A673 (cell line): ENCODE data around the gene ARHGAP35. TPM values are rescaled to one million over a fixed set of nuclear protein-coding genes. Genes with fewer than 3 reads are reported as not detected.
A peak's percentile ranks its signal among the peaks of the same experiment; 100 is the strongest.

ENCODE experiments used
- BruUV-seq: library from RNA; stranded (reverse); fragments of 400-500 nt; replicated peaks from 2 replicates; lab custom pipeline; 2021; lab: Mats Ljungman, UMichigan
- CTCF ChIA-PET: fragments of 300-600 bp; sonication (Branson Sonifier 250); formaldehyde crosslinking; loops from one replicate; lab custom pipeline; 2022; ENCODE audit warnings: antibody characterized with exemption; lab: Charles Lee
- POLR2A ChIA-PET: fragments of 300-600 bp; sonication (Branson Sonifier 250); formaldehyde crosslinking; loops from one replicate; lab custom pipeline; 2022; ENCODE audit warnings: antibody characterized with exemption; ENCODE audit not compliant: low non-redundant PET; lab: Charles Lee
- DNase-seq: peaks from one replicate; pipeline ENCODE4 v3.0.0-alpha.2; 2015; ENCODE audit warnings: low spot score
- H3K27ac ChIP-seq: fragments of 200-600 bp; sonication (generic); 2 replicates; pipeline ENCODE4 v1.5.1; 2016; ENCODE audit warnings: mixed run types, low read depth, mild to moderate bottlenecking, mixed read lengths, antibody characterized with exemption, low read length; ENCODE audit not compliant: poor library complexity, severe bottlenecking
- H3K27me3 ChIP-seq: fragments of 200-600 bp; sonication (generic); replicated peaks from 2 replicates; pipeline ENCODE4 v1.6.1; 2017; ENCODE audit warnings: mixed run types, low read depth, mild to moderate bottlenecking, mixed read lengths, antibody characterized with exemption, low read length; ENCODE audit not compliant: insufficient read depth, poor library complexity
- H3K36me3 ChIP-seq: fragments of 200-600 bp; sonication (generic); 2 replicates; pipeline ENCODE4 v1.6.1; 2016; ENCODE audit warnings: mixed run types, mild to moderate bottlenecking, mixed read lengths, antibody characterized with exemption, low read length; ENCODE audit not compliant: insufficient read depth, poor library complexity, severe bottlenecking
- H3K4me1 ChIP-seq: fragments of 200-600 bp; sonication (generic); 2 replicates; pipeline ENCODE4 v1.6.1; 2017; ENCODE audit warnings: mixed run types, mild to moderate bottlenecking, mixed read lengths, antibody characterized with exemption, low read length; ENCODE audit not compliant: insufficient read depth, poor library complexity, severe bottlenecking
- H3K4me3 ChIP-seq: fragments of 200-600 bp; sonication (generic); 2 replicates; pipeline ENCODE4 v1.5.1; 2016; ENCODE audit warnings: low read depth, mixed run types, mild to moderate bottlenecking, mixed read lengths, low read length; ENCODE audit not compliant: poor library complexity, severe bottlenecking
- H3K9me3 ChIP-seq: fragments of 200-600 bp; sonication (generic); 2 replicates; pipeline ENCODE4 v1.6.1; 2016; ENCODE audit warnings: mixed run types, low read depth, mild to moderate bottlenecking, mixed read lengths, antibody characterized with exemption, low read length; ENCODE audit not compliant: poor library complexity, severe bottlenecking
- EZH2 ChIP-seq: fragments of 200-600 bp; sonication (generic); IDR thresholded peaks from 2 replicates; pipeline ENCODE4 v1.6.1; 2017; ENCODE audit warnings: borderline replicate concordance, low read depth, mild to moderate bottlenecking, mixed read lengths, antibody characterized with exemption, low read length; ENCODE audit not compliant: poor library complexity, severe bottlenecking
- intact Hi-C: fragments of 100-400 bp; cut with micrococcal nuclease; formaldehyde crosslinking; loops from one replicate; pipeline ENCODE4 v1.10.0; 2022; ENCODE audit not compliant: unreplicated experiment
- total RNA-seq: library from RNA; stranded (reverse); gene quantifications from 2 replicates; pipeline ENCODE4 v1.2.3, GENCODE V29; 2021
- TF ChIP-seq, protein P1 (sequence below): fragments of 300-800, 200-600 bp; sonication (generic); conservative IDR thresholded peaks from 2 replicates; pipeline ENCODE4 v1.5.1; 2017; ENCODE audit warnings: low read depth, mild to moderate bottlenecking, antibody characterized with exemption, low read length, moderate library complexity, mixed read lengths

Gene ARHGAP35
- total RNA-seq, 1 experiment from 2014 or later = 76.7 TPM

DNA sequence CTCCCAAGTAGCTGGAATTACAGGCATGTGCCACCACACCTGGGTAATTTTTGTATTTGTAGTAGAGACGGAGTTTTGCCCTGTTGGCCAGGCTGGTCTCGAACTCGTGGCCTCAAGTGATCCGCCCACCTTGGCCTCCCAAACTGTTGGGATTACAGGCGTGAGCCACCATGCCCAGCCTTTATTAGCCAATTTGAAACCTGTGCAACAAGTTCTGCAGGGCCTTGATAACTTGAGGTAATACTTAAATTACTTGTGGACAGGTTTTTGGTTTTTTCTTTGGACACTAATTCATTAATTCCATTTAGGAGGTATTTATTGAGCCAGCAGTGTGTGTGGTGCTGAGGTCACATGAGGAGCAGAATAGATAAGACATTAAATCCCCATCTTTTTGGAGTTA is 39.5 kb downstream of the ARHGAP35 start:
- Histone ChIP-seq H3K27ac (no peak overlapping the region), H3K4me1 (peaks cover 38% of the 10 kb centered on the region), H3K27me3 (no peaks in the 10 kb centered on the region), H3K36me3 (no peaks in the 10 kb centered on the region), H3K9me3 (no peaks in the 10 kb centered on the region), H3K4me3 (no peak overlapping the region)
- no peak for DNase-seq
- TF ChIP-seq EZH2 = no peak
- TF ChIP-seq, protein P1, sequence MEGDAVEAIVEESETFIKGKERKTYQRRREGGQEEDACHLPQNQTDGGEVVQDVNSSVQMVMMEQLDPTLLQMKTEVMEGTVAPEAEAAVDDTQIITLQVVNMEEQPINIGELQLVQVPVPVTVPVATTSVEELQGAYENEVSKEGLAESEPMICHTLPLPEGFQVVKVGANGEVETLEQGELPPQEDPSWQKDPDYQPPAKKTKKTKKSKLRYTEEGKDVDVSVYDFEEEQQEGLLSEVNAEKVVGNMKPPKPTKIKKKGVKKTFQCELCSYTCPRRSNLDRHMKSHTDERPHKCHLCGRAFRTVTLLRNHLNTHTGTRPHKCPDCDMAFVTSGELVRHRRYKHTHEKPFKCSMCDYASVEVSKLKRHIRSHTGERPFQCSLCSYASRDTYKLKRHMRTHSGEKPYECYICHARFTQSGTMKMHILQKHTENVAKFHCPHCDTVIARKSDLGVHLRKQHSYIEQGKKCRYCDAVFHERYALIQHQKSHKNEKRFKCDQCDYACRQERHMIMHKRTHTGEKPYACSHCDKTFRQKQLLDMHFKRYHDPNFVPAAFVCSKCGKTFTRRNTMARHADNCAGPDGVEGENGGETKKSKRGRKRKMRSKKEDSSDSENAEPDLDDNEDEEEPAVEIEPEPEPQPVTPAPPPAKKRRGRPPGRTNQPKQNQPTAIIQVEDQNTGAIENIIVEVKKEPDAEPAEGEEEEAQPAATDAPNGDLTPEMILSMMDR = no peak
- intact Hi-C loops = no loop called here
- ChIA-PET POLR2A (no interaction called here), CTCF (no interaction called here)
- BruUV-seq = no TSS peak

DNA sequence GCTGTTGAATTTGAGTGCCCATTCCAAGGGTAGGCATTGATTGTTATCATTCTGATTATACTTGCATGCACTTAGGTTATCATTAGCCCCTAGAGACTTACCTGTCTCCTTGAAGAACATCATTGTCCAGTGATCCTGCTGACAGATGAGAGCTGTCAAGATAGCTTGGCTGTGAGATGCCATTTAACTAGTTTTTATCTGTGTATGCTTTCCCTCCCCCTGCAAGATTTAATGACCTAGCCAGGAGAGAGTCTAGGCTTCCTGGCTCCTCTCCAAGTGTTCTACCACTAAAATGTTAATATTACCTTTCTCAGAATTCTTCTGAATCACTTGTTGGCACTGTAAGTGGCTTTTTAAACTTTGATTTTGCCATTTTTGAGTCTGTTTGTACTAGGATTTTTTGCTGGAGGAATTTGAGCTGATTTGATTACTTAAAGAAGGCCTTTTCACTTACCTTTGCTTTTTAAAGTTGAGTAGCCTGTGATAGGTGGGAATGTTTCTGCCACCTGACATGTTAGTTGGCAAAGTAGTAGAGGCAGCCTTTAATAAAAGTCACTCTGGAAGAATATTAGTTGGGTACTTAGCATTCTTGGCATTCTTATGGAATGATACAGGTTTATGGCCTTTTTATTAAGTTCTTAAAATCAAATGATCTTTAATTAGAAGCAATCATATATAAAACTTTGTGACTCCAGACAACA is 41.1 kb downstream of the ARHGAP35 start:
- TF ChIP-seq, protein P1 = no peak
- TF ChIP-seq EZH2 = no peak
- Histone ChIP-seq H3K27ac (peak overlapping the region; percentile 4), H3K27me3 (no peaks in the 10 kb centered on the region), H3K36me3 (no peaks in the 10 kb centered on the region), H3K9me3 (no peaks in the 10 kb centered on the region), H3K4me3 (no peak overlapping the region), H3K4me1 (peaks cover 34% of the 10 kb centered on the region)
- ChIA-PET POLR2A (no interaction called here), CTCF (no interaction called here)
- BruUV-seq = no TSS peak
- no peak for DNase-seq
- intact Hi-C loops = no loop called here

DNA sequence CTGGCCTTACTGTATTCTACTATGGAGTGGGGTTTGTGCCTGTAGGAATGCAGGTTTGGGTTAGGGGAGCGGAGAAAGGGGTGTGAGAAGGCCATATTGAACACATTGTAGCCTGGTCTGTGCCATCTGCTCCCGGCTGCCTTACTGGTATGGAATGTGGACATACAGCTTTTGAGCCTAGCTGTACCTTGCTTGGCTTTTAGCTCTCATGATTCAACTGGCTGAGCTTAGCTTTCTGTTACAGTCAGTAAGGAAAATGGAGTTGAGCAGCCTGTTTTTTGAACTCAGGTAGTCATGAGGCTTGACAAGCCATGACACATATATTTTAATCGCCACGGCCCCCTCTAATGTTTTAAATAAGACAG is 41.6 kb downstream of the ARHGAP35 start:
- ChIA-PET POLR2A (no interaction called here), CTCF (no interaction called here)
- Histone ChIP-seq H3K9me3 (no peaks in the 10 kb centered on the region), H3K36me3 (no peaks in the 10 kb centered on the region), H3K27ac (peak overlapping the region; percentile 21), H3K27me3 (no peaks in the 10 kb centered on the region), H3K4me3 (no peak overlapping the region), H3K4me1 (peaks cover 34% of the 10 kb centered on the region)
- no TSS peak for BruUV-seq
- DNase-seq = no peak
- intact Hi-C loops = no loop called here
- TF ChIP-seq EZH2 = no peak
- TF ChIP-seq, protein P1 = no peak
